ENCODE data around the gene SLC7A6OS.

GRCh38 chr16:68331879-68332410, 21.2 kb upstream of the SLC7A6OS start:
- TF ChIP-seq CTCF (IDR thresholded peaks at IDR 0.05; ENCODE audit: low read depth, low read length) = no peak
- no peak for TF ChIP-seq POLR2A (IDR thresholded peaks at IDR 0.05; ENCODE audit: extremely low read depth, insufficient read length)
- no peak for TF ChIP-seq MAX (IDR thresholded peaks at IDR 0.05; ENCODE audit: low read depth, low read length)
- no peak for TF ChIP-seq MYC (IDR thresholded peaks at IDR 0.05; ENCODE audit: low read depth, low read length)
